Activated T-helper 1 cell treated with Interleukin-2 at 50 U/mL for 16 hours (primary cell): ENCODE measurements around the gene CAV2.

Experiments used
- DNase-seq: peaks from one replicate; pipeline ENCODE4 v3.0.0-alpha.2; 2020; ENCODE audit warnings: low read depth

CAV2 gene

GRCh38 chr7:116495736-116496135 lies 3.8 kb upstream of the CAV2 start:
- DNase-seq = no peak

GRCh38 chr7:116496653-116497052 lies 2.9 kb upstream of the CAV2 start:
- no peak for DNase-seq

GRCh38 chr7:116497708-116498107 lies 1.8 kb upstream of the CAV2 start:
- no peak for DNase-seq

- DNase-seq = no peak
Measured at GRCh38 chr7:116500078-116500853, 728 bp downstream of the CAV2 start.

GRCh38 chr7:116501425-116502167 lies 2.1 kb downstream of the CAV2 start:
- no peak for DNase-seq

GRCh38 chr7:116502201-116503096 lies 2.9 kb downstream of the CAV2 start:
- no peak for DNase-seq

GRCh38 chr7:116503835-116504234 lies 4.3 kb downstream of the CAV2 start:
- no peak for DNase-seq

GRCh38 chr7:116505278-116505677 lies 5.7 kb downstream of the CAV2 start:
- no peak for DNase-seq

GRCh38 chr7:116505823-116506222 lies 6.3 kb downstream of the CAV2 start:
- DNase-seq = no peak

- DNase-seq = no peak
Measured at GRCh38 chr7:116509982-116510579, 10.5 kb downstream of the CAV2 start.

GRCh38 chr7:116510795-116511194 lies 11.3 kb downstream of the CAV2 start:
- DNase-seq = no peak

- DNase-seq = no peak
Measured at GRCh38 chr7:116511552-116512519, 12.3 kb downstream of the CAV2 start.

- DNase-seq = no peak
Measured at GRCh38 chr7:116512520-116513188, 13.1 kb downstream of the CAV2 start.

GRCh38 chr7:116515584-116515983 lies 16.0 kb downstream of the CAV2 start:
- no peak for DNase-seq

- DNase-seq = no peak
Measured at GRCh38 chr7:116516324-116516723, 16.8 kb downstream of the CAV2 start.

- DNase-seq = no peak
Measured at GRCh38 chr7:116517626-116518025, 18.1 kb downstream of the CAV2 start.

GRCh38 chr7:116518961-116519360 lies 19.4 kb downstream of the CAV2 start:
- DNase-seq = no peak

GRCh38 chr7:116521046-116521664 lies 21.6 kb downstream of the CAV2 start:
- no peak for DNase-seq

GRCh38 chr7:116522247-116522646 lies 22.7 kb downstream of the CAV2 start:
- no peak for DNase-seq

GRCh38 chr7:116524221-116524608 lies 24.7 kb downstream of the CAV2 start:
- no peak for DNase-seq
